ENCODE data around the gene MAG.

DNA sequence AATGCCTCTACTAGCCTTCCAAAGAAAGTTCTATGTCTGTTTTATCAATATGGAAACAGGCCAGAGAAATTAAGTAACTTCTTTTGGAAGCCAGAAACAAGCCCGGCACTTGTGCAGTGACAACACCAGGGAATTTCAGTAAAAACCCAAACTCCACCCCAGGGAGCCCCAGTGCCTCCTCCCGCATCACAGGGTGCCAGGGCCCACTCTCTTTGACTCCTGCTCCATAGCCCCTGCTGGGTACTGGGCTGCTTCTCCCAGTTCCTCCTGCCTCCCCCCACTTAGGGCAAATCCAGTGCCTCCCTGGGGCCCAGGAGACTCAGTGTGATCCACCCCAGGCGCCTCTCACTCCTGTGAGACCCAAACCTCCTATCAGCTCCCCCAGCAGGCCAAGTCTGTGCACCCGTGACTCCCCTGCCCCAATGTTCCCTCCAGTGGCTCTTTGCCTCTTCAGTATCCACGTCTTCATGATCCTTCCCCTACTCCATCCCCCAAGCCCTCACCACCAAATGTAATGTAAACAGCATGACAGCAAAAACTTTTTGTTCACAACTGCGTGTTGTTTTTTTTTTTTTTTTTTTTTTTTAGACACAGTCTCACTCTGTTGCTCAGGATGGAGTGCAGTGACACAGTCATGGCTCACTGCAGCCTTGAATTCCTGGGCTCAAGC is 64.0 kb downstream of the MAG start:
- TF ChIP-seq, protein P1, sequence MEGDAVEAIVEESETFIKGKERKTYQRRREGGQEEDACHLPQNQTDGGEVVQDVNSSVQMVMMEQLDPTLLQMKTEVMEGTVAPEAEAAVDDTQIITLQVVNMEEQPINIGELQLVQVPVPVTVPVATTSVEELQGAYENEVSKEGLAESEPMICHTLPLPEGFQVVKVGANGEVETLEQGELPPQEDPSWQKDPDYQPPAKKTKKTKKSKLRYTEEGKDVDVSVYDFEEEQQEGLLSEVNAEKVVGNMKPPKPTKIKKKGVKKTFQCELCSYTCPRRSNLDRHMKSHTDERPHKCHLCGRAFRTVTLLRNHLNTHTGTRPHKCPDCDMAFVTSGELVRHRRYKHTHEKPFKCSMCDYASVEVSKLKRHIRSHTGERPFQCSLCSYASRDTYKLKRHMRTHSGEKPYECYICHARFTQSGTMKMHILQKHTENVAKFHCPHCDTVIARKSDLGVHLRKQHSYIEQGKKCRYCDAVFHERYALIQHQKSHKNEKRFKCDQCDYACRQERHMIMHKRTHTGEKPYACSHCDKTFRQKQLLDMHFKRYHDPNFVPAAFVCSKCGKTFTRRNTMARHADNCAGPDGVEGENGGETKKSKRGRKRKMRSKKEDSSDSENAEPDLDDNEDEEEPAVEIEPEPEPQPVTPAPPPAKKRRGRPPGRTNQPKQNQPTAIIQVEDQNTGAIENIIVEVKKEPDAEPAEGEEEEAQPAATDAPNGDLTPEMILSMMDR (IDR thresholded peaks at IDR 0.05; ENCODE audit: low read depth, low read length): no peak
- TF ChIP-seq EZH2phosphoT487 (IDR thresholded peaks at IDR 0.05; ENCODE audit: low read depth): no peak

All from OCI-LY3 (cell line).